ENCODE data around the gene IRAK3.

The IRAK3 gene

GRCh38 chr12:66144791-66145754, 43.9 kb upstream of the IRAK3 start:
- peak; percentile 71 for TF ChIP-seq CTCF (conservative IDR thresholded peaks at IDR 0.05; ENCODE audit: low read depth, low read length)
- DNase-seq (ENCODE audit: low read depth), result no peak
- no peak overlapping the region for H3K4me3 ChIP-seq (ENCODE audit: low read length)

- H3K4me3 ChIP-seq (ENCODE audit: low read length), result no peak overlapping the region
- DNase-seq (ENCODE audit: low read depth), result no peak
- TF ChIP-seq CTCF (conservative IDR thresholded peaks at IDR 0.05; ENCODE audit: low read depth, low read length), result peak; percentile 20
Measured at GRCh38 chr12:66149702-66150398, 39.2 kb upstream of the IRAK3 start.

GRCh38 chr12:66152732-66153131, 36.3 kb upstream of the IRAK3 start:
- no peak for DNase-seq (ENCODE audit: low read depth)
- H3K4me3 ChIP-seq (ENCODE audit: low read length), result no peak overlapping the region
- no peak for TF ChIP-seq CTCF (conservative IDR thresholded peaks at IDR 0.05; ENCODE audit: low read depth, low read length)

GRCh38 chr12:66154776-66155175, 34.2 kb upstream of the IRAK3 start:
- DNase-seq (ENCODE audit: low read depth), result no peak
- H3K4me3 ChIP-seq (ENCODE audit: low read length), result no peak overlapping the region
- TF ChIP-seq CTCF (conservative IDR thresholded peaks at IDR 0.05; ENCODE audit: low read depth, low read length), result no peak

- no peak for DNase-seq (ENCODE audit: low read depth)
Measured at GRCh38 chr12:66156654-66157053, 32.4 kb upstream of the IRAK3 start.

GRCh38 chr12:66159123-66159522, 29.9 kb upstream of the IRAK3 start:
- TF ChIP-seq CTCF (conservative IDR thresholded peaks at IDR 0.05; ENCODE audit: low read depth, low read length), result no peak
- DNase-seq (ENCODE audit: low read depth), result no peak

More at GRCh38 chr12:66156654-66157053, 32.4 kb upstream of the IRAK3 start:
- TF ChIP-seq CTCF (conservative IDR thresholded peaks at IDR 0.05; ENCODE audit: low read depth, low read length), result no peak
- no peak overlapping the region for H3K4me3 ChIP-seq (ENCODE audit: low read length)

More at GRCh38 chr12:66159123-66159522, 29.9 kb upstream of the IRAK3 start:
- H3K4me3 ChIP-seq (ENCODE audit: low read length), result no peak overlapping the region
